ENCODE data around the gene HIRIP3.

DNA sequence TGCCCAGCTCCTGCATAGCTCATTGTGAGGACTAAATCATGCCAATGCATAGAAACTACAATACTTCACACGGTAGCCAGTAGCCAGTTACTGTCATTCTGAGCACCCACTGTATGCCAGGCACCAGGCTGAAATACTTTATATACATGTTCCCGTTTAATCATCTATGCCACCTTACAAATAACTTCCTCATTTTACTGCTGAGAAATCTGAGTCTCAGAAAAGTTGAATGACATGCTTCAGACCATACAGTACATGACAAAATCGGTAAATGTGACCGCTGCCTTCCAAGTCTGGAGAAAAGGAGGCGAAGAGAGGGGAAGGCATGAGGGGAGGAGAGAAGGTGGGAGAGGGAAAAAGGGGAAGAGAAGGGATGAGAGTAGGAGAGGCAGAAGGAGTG is 44.8 kb upstream of the HIRIP3 start:
- TF ChIP-seq, protein P1, sequence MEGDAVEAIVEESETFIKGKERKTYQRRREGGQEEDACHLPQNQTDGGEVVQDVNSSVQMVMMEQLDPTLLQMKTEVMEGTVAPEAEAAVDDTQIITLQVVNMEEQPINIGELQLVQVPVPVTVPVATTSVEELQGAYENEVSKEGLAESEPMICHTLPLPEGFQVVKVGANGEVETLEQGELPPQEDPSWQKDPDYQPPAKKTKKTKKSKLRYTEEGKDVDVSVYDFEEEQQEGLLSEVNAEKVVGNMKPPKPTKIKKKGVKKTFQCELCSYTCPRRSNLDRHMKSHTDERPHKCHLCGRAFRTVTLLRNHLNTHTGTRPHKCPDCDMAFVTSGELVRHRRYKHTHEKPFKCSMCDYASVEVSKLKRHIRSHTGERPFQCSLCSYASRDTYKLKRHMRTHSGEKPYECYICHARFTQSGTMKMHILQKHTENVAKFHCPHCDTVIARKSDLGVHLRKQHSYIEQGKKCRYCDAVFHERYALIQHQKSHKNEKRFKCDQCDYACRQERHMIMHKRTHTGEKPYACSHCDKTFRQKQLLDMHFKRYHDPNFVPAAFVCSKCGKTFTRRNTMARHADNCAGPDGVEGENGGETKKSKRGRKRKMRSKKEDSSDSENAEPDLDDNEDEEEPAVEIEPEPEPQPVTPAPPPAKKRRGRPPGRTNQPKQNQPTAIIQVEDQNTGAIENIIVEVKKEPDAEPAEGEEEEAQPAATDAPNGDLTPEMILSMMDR (IDR thresholded peaks at IDR 0.05) = no peak
- TF ChIP-seq POLR2AphosphoS5 (IDR thresholded peaks at IDR 0.05) = no peak

Data from breast epithelium (tissue), 3 donors.